ENCODE results near the gene ATF6B.
"Not testable (repeated sequence)": the region's sequence is repeated elsewhere in the genome, so short reads cannot be mapped to it uniquely, and the experiment has no call there.

DNA sequence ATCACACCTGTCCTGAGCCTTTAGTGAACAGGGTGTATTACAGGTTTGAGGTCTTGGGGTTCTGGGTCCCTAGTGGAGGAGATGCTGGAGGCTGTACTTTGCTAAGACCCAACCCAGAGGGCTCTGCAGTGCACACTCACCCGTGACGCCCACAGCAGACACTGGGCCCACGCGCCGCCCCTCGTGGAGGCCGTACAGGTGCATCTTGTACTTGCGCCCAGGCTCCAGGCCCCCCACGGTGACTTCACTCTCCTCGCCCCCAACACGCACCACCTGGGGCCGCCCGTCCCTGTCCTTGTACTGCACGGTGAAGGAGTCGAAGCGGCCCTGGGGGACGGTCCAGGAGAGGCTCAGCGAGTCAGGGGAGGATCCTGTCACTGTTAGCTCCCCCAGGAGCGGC lies 60.5 kb downstream of the ATF6B start:
- not testable (repeated sequence) for TF ChIP-seq POLR2AphosphoS5 (IDR thresholded peaks at IDR 0.05; ENCODE audit: low read depth, low read length); MAFK (IDR thresholded peaks at IDR 0.05; ENCODE audit: low read depth, low read length); KDM4A (IDR thresholded peaks at IDR 0.05; ENCODE audit: low read depth, low read length, severe bottlenecking); ZNF274 (IDR thresholded peaks at IDR 0.05; ENCODE audit: borderline replicate concordance, extremely low read depth, low read length); JUND (IDR thresholded peaks at IDR 0.05; ENCODE audit: low read length); BACH1 (IDR thresholded peaks at IDR 0.05; ENCODE audit: low read length); EGR1 (IDR thresholded peaks at IDR 0.05; ENCODE audit: borderline replicate concordance, low read depth, low read length); JUN (IDR thresholded peaks at IDR 0.05; ENCODE audit: low read depth, low read length)
- TF ChIP-seq, protein P1, sequence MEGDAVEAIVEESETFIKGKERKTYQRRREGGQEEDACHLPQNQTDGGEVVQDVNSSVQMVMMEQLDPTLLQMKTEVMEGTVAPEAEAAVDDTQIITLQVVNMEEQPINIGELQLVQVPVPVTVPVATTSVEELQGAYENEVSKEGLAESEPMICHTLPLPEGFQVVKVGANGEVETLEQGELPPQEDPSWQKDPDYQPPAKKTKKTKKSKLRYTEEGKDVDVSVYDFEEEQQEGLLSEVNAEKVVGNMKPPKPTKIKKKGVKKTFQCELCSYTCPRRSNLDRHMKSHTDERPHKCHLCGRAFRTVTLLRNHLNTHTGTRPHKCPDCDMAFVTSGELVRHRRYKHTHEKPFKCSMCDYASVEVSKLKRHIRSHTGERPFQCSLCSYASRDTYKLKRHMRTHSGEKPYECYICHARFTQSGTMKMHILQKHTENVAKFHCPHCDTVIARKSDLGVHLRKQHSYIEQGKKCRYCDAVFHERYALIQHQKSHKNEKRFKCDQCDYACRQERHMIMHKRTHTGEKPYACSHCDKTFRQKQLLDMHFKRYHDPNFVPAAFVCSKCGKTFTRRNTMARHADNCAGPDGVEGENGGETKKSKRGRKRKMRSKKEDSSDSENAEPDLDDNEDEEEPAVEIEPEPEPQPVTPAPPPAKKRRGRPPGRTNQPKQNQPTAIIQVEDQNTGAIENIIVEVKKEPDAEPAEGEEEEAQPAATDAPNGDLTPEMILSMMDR (IDR thresholded peaks at IDR 0.05; ENCODE audit: control extremely low read depth in 1 of 3, insufficient read depth in 1 of 3, low read depth in 1 of 3, low read length in 3 of 3): not testable (repeated sequence)
- TF ChIP-seq, protein P2, sequence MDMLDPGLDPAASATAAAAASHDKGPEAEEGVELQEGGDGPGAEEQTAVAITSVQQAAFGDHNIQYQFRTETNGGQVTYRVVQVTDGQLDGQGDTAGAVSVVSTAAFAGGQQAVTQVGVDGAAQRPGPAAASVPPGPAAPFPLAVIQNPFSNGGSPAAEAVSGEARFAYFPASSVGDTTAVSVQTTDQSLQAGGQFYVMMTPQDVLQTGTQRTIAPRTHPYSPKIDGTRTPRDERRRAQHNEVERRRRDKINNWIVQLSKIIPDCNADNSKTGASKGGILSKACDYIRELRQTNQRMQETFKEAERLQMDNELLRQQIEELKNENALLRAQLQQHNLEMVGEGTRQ (IDR thresholded peaks at IDR 0.05; ENCODE audit: low read length): not testable (repeated sequence)

Data from H1 (cell line).